Stimulated activated CD8-positive, alpha-beta memory T cell treated with anti-CD3 and anti-CD28 coated beads, Interleukin-15, amount 100 ng/mL, for 24 hours (primary cell): ENCODE measurements around the gene NRARP.

Source experiments
- DNase-seq: peaks from one replicate; pipeline ENCODE4 v3.0.0-alpha.2; 2020; ENCODE audit warnings: low read depth

NRARP gene

GRCh38 chr9:137321726-137322361 lies 19.8 kb upstream of the NRARP start:
- no peak for DNase-seq

- DNase-seq, result no peak
These were observed 18.7 kb upstream of the NRARP start for GRCh38 chr9:137320555-137321384.

- DNase-seq, result no peak
These were observed 17.9 kb upstream of the NRARP start for GRCh38 chr9:137319739-137320551.

- no peak for DNase-seq
These were observed 17.1 kb upstream of the NRARP start for GRCh38 chr9:137319011-137319738.

- no peak for DNase-seq
These were observed 16.5 kb upstream of the NRARP start for GRCh38 chr9:137318602-137319001.

GRCh38 chr9:137317718-137318511 lies 15.8 kb upstream of the NRARP start:
- no peak for DNase-seq

- no peak for DNase-seq
These were observed 15.1 kb upstream of the NRARP start for GRCh38 chr9:137317021-137317717.

GRCh38 chr9:137316012-137316981 lies 14.2 kb upstream of the NRARP start:
- no peak for DNase-seq

- DNase-seq, result no peak
These were observed 13.5 kb upstream of the NRARP start for GRCh38 chr9:137315581-137316011.

- no peak for DNase-seq
These were observed 12.8 kb upstream of the NRARP start for GRCh38 chr9:137314561-137315560.

GRCh38 chr9:137313956-137314560 lies 12.0 kb upstream of the NRARP start:
- no peak for DNase-seq

GRCh38 chr9:137313326-137313936 lies 11.4 kb upstream of the NRARP start:
- no peak for DNase-seq

- DNase-seq, result no peak
These were observed 10.8 kb upstream of the NRARP start for GRCh38 chr9:137312852-137313325.

- no peak for DNase-seq
These were observed 10.1 kb upstream of the NRARP start for GRCh38 chr9:137311986-137312851.

- no peak for DNase-seq
These were observed 9.3 kb upstream of the NRARP start for GRCh38 chr9:137311171-137311985.
